Stimulated activated CD8-positive, alpha-beta memory T cell treated with anti-CD3 and anti-CD28 coated beads, Interleukin-7, amount 100 ng/mL, for 48 hours (primary cell): ENCODE measurements around the gene USP5.

ENCODE experiments used
- DNase-seq, 2 donors: peaks; one replicate each; pipeline ENCODE4 v3.0.0-alpha.2; 2020; ENCODE audit warnings: low read depth in 1 of 2; ENCODE audit errors: extremely low read depth in 1 of 2

The USP5 gene

GRCh38 chr12:6839482-6840201, 12.3 kb upstream of the USP5 start:
- no peak for DNase-seq

- no peak for DNase-seq
These were observed 11.6 kb upstream of the USP5 start for GRCh38 chr12:6840330-6840729.

GRCh38 chr12:6840761-6841515, 11.0 kb upstream of the USP5 start, which contains the start of gene GNB3:
Gene GNB3, plus strand, starts transcription at chr12:6840925. Its CDS starts 363 bp downstream, at chr12:6841288.
- DNase-seq = no peak

DNA sequence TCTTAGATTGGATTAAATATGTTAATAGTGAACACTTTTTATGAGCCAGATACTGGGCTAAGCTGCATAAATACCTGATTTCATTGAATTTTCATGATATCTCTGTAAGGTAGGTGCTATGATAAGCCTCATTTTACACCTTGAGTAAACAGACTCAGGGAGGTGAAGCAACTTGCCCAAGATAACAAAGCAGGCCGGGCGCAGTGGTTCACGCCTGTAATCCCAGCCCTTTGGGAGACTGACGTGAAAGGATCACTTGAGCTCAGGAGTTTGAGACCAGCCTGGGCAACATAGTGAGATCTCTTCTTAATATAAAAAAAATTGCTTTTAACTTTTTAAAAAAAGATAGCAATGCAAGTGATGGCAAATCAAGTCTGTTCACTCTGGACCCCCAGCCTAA, 9.9 kb upstream of the USP5 start:
- DNase-seq = no peak

DNA sequence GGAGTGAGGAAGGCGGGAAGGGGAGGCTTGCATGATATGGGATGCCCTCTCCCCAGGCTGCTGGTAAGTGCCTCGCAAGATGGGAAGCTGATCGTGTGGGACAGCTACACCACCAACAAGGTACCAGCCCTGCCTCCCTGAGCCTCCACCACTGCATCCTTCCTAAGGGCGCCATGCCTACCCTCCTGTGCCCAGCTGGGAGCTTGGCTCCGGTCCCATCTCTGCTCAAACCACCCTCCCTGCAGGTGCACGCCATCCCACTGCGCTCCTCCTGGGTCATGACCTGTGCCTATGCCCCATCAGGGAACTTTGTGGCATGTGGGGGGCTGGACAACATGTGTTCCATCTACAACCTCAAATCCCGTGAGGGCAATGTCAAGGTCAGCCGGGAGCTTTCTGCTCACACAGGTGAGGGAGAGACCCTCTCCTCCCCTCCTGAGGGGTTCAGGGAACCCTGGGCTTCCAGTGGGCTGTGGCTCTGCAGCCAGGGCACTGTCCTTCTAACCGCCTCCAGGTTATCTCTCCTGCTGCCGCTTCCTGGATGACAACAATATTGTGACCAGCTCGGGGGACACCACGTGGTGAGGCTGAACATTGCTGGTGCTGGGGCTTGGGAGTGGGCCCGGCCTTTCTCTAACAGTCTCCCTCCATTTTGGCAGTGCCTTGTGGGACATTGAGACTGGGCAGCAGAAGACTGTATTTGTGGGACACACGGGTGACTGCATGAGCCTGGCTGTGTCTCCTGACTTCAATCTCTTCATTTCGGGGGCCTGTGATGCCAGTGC, 8.6 kb upstream of the USP5 start:
- no peak for DNase-seq

GRCh38 chr12:6845395-6845794, 6.6 kb upstream of the USP5 start:
- no peak for DNase-seq

GRCh38 chr12:6846316-6846869, 5.6 kb upstream of the USP5 start:
- no peak for DNase-seq

DNA sequence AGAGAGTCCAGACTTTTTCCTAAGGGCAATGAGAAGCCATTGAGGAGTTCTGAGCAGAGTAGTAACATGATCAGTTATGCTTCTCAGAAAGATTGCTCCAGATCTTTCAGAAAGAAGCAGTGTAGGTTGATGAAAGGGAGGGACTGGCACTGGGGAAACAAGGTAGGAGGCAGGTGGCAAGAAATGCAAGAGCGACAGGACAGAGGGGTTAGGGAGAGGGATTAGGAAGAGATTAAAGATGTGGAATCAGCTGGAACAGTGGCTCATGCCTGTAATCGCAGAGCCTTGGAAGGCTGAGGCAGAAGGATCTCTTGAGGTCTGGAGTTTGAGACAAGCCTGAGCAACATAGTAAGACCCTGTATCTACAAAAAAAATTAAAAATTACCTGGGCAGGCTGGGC, 4.3 kb upstream of the USP5 start:
- no peak for DNase-seq

DNA sequence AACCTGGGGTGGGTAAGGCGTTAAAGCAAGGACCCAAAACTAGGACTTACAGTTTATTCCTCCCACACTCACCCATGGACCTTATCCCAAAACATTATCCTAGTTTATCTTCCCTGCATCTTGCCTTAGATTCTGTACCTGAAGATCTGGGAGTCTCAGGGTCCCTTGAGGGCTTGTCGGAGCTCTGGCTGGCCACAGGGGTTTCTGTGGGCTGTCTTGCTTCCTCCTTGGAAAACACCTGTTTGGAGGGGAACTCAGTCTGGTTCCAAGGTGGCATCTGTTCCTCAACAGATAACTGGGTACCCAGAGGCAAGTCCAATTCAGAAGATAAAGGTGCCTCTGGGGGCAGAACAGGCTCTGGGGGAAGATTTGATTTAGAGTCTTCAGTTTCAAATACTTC, 2.5 kb upstream of the USP5 start:
- DNase-seq = no peak

DNA sequence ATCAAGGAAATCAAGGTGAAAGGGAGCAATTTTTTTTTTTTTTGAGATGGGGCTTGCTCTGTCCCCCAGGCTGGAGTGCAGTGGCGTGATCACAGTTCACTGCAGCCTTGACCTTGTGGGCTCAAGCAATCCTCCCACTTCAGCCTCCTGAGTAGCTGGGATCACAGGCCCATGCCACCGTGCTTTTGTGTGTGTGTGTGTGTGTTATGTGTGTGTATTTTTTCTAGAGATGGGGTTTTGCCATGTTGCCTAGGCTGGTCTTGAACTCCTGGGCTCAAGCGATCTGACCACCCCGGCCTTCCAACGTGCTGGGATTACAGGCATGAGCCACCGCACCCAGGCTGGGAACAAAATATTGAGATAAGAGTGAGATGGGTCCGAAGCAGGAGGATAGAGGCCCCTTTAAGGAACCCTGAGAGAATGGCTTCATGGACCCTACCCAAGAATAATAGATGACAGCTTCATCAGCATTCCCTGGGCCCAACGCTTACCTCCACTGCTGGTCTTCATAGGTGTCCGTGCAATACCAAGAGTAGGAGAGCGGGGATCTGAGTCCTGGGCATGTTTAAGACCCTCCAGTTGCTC, 1.9 kb upstream of the USP5 start:
- DNase-seq = no peak

DNA sequence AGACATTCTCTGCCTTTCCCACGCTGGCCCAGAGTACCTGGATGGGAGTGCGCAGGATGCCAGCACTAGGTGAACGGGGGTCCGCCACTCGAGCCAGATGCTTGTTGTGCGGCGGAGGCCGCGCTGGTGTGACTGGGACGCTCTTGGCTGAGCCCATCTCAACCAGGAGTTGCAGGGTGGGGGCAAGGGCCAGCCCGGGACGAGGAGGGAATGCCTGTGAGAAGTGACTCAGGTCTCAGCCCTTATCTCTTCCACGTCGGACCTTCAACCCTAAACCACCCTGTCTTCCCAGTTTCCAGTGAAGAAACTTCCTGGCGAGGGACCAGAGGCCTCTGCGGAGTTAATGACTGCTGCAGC, 1.2 kb upstream of the USP5 start:
- DNase-seq = no peak

GRCh38 chr12:6851153-6851920, 613 bp upstream of the USP5 start, which contains the start of gene CDCA3:
Gene CDCA3, minus strand, starts transcription at chr12:6851286. Its CDS starts 334 bp downstream, at chr12:6850952.
- DNase-seq = peak; percentile 75 to 95

DNA sequence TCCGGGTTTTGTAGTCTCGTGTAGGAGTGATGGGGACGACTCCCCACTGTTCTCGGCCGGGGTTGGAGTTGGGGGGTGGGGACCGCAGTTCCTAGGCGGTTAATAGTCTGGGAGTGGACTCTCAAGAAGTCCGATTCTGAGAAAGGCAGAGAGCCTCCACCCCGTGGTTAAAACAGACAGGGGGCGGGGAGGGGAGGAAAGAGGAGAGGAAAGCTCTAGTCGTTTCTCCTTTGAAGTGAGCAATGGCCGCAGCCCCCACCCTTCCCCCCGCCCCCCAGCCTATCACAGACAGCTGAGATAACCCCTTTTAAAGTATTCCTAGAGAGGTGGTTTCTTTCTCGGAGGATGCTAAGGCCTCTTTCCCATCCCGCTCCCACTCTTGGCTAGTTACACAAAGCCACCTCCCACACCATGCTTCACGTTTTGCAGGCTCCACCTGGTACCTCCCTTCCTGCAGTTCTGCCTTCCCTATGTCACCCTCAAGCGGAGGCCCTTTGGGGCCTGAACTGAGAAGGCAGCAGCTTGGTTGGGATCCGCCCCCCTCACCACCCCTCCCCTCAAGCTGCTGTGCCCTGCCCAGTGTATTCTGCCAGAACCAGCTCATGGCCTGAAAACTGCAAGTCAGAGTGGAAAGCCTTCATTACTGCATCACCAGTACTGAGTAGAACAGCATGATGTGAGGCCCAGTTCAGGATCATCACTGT, 853 bp downstream of the USP5 start:
- peak in 1 of 2 donors; percentile 74 for DNase-seq

GRCh38 chr12:6853626-6854025, 1.7 kb downstream of the USP5 start:
- DNase-seq = no peak

DNA sequence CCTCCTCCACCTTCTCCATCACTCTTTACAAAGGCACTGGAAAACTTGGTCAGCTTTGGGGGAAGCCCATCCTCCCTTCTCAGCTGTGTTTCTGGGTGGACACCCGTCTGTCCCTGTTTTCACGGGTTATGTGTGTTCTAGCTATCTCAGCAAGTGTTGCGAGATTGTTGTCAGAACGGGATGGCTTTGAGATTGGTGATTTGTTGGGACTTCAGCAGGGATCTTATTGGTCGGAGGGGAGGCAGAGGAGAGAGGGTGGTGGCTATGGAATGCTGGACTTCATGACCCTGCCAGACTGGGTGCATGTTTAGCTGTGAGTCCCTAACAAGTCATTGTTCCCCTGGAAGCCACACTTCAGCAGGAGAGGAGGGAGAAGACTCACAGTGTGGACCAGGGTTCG, 2.1 kb downstream of the USP5 start:
- no peak for DNase-seq

DNA sequence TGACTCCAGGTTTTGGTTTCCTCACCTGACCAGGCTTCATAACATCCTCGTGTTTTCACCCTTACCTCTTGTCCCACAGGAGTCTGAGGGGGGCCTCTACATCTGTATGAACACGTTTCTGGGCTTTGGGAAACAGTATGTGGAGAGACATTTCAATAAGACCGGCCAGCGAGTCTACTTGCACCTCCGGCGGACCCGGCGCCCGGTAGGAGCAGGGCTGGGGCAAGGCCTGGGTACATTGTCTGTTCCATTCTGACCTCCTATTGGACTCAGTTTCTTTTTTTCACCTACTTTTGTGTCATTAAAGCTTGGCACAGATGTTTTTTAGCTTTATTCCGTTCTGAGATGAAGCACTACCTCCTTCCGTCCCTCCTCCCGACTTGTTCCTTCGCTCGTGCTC, 3.4 kb downstream of the USP5 start:
- no peak for DNase-seq

- no peak for DNase-seq
These were observed 6.8 kb downstream of the USP5 start for GRCh38 chr12:6858799-6859198.

DNA sequence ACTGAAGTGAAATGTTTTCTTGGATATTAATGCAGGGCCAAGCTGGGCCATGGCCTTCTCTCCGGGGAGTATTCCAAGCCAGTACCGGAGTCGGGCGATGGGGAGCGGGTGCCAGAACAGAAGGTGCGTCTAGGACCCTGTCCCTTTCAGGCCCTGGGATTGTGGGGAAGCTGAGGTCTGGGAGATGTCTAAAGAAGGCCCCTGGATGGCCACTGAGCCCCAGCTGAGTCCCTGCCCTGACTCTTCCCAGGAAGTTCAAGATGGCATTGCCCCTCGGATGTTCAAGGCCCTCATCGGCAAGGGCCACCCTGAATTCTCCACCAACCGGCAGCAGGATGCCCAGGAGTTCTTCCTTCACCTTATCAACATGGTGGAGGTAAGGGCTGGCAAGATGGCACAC, 8.2 kb downstream of the USP5 start:
- no peak for DNase-seq

DNA sequence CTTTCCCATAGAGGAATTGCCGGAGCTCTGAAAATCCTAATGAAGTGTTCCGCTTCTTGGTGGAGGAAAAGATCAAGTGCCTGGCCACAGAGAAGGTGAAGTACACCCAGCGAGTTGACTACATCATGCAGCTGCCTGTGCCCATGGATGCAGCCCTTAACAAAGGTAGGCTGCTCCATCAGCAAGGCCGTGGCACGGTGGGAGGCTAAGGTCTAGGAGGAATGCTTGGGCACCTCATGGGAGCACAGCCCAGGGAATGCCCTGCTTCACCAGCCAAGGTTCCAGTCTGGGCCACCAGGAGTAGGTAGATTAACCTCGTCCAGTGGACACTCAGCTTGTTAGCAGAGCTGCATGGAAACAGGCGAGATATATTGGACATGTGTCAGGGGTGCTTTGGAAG, 9.0 kb downstream of the USP5 start:
- DNase-seq = no peak

DNA sequence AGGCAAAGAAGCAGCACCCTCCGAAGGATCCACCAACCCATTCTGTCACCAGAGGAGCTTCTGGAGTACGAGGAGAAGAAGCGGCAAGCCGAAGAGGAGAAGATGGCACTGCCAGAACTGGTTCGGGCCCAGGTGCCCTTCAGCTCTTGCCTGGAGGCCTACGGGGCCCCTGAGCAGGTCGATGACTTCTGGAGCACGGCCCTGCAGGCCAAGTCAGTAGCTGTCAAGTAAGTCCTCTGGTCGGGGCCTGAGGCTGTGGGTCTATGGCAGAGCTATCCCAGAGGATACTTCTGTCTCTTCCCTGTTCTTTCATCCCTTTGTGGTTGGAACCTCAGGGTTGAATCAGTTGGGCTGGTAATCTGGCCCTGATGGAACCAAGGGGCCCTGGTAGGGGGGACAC, 9.4 kb downstream of the USP5 start:
- no peak for DNase-seq
